WTC11 (cell line): ENCODE data around the gene COPA.

Source experiments
- CTCF ChIP-seq: fragments of 200-600 bp; IDR thresholded peaks from 2 replicates; pipeline ENCODE4 v1.8.0; 2022; ENCODE audit warnings: antibody characterized with exemption
- ETV6 ChIP-seq: sonication (generic); formaldehyde crosslinking; IDR thresholded peaks from 2 replicates; pipeline ENCODE4 v1.8.1; 2022; ENCODE audit warnings: mild to moderate bottlenecking, missing genetic modification reagents
- IRF2 ChIP-seq: sonication (generic); formaldehyde crosslinking; IDR thresholded peaks from 2 replicates; pipeline ENCODE4 v1.8.0; 2022; ENCODE audit warnings: low read depth, missing genetic modification reagents, borderline replicate concordance
- SMAD3 ChIP-seq: sonication (generic); formaldehyde crosslinking; IDR thresholded peaks from 2 replicates; pipeline ENCODE4 v1.8.0; 2022; ENCODE audit warnings: missing genetic modification reagents, mild to moderate bottlenecking, borderline replicate concordance
- TEAD4 ChIP-seq: sonication (generic); formaldehyde crosslinking; IDR thresholded peaks from 2 replicates; pipeline ENCODE4 v1.8.0; 2022; ENCODE audit warnings: mild to moderate bottlenecking, missing genetic modification reagents
- ZMAT4 ChIP-seq: fragments of 250-450 bp; sonication (Bioruptor Pico); IDR thresholded peaks from 2 replicates; pipeline ENCODE4 v1.9.0; 2021; ENCODE audit warnings: mild to moderate bottlenecking
- ZNF281 ChIP-seq: sonication (generic); formaldehyde crosslinking; IDR thresholded peaks from 2 replicates; pipeline ENCODE4 v1.8.0; 2023; ENCODE audit warnings: mild to moderate bottlenecking, missing genetic modification reagents
- ZNF317 ChIP-seq: sonication (generic); formaldehyde crosslinking; IDR thresholded peaks from 2 replicates; pipeline ENCODE4 v1.8.1; 2023; ENCODE audit warnings: low read depth, mild to moderate bottlenecking, moderate library complexity, missing genetic modification reagents, borderline replicate concordance
- TF ChIP-seq, protein P1 (sequence below): sonication (generic); formaldehyde crosslinking; IDR thresholded peaks from 2 replicates; pipeline ENCODE4 v1.8.0; 2023; ENCODE audit warnings: missing genetic modification reagents, mild to moderate bottlenecking, borderline replicate concordance
- TF ChIP-seq, protein P2 (sequence below): sonication (generic); formaldehyde crosslinking; conservative IDR thresholded peaks from 2 replicates; pipeline ENCODE4 v1.8.1; 2022; ENCODE audit warnings: mild to moderate bottlenecking, missing genetic modification reagents

DNA sequence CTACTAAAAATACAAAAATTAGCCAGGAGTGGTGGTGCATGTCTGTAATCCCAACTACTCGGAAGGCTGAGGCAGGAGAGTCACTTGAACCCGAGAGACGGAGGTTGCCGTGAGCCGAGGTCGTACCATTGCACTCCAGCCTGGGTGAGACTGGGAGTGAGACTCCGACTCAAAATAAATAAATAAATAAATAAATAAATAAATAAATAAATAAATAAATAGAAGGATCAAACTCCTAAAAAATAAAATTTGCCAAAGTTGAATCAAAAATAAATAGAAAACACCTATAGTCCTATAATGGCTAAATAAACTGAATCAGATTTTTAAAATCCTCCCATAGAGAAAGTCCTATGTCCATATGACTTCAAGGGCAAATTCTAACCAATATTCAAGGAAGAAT lies 42.9 kb downstream of the COPA start:
- TF ChIP-seq TEAD4 = no peak
- TF ChIP-seq, protein P1, sequence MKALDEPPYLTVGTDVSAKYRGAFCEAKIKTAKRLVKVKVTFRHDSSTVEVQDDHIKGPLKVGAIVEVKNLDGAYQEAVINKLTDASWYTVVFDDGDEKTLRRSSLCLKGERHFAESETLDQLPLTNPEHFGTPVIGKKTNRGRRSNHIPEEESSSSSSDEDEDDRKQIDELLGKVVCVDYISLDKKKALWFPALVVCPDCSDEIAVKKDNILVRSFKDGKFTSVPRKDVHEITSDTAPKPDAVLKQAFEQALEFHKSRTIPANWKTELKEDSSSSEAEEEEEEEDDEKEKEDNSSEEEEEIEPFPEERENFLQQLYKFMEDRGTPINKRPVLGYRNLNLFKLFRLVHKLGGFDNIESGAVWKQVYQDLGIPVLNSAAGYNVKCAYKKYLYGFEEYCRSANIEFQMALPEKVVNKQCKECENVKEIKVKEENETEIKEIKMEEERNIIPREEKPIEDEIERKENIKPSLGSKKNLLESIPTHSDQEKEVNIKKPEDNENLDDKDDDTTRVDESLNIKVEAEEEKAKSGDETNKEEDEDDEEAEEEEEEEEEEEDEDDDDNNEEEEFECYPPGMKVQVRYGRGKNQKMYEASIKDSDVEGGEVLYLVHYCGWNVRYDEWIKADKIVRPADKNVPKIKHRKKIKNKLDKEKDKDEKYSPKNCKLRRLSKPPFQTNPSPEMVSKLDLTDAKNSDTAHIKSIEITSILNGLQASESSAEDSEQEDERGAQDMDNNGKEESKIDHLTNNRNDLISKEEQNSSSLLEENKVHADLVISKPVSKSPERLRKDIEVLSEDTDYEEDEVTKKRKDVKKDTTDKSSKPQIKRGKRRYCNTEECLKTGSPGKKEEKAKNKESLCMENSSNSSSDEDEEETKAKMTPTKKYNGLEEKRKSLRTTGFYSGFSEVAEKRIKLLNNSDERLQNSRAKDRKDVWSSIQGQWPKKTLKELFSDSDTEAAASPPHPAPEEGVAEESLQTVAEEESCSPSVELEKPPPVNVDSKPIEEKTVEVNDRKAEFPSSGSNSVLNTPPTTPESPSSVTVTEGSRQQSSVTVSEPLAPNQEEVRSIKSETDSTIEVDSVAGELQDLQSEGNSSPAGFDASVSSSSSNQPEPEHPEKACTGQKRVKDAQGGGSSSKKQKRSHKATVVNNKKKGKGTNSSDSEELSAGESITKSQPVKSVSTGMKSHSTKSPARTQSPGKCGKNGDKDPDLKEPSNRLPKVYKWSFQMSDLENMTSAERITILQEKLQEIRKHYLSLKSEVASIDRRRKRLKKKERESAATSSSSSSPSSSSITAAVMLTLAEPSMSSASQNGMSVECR (CRISPR knock-in tag) = no peak
- TF ChIP-seq ZNF281 (CRISPR knock-in tag) = no peak
- TF ChIP-seq ETV6 (CRISPR knock-in tag) = no peak
- no peak for TF ChIP-seq CTCF
- no peak for TF ChIP-seq SMAD3 (CRISPR knock-in tag)
- no peak for TF ChIP-seq ZMAT4 (CRISPR knock-in tag)
- no peak for TF ChIP-seq IRF2 (CRISPR knock-in tag)
- TF ChIP-seq ZNF317 (CRISPR knock-in tag) = no peak
- TF ChIP-seq, protein P2, sequence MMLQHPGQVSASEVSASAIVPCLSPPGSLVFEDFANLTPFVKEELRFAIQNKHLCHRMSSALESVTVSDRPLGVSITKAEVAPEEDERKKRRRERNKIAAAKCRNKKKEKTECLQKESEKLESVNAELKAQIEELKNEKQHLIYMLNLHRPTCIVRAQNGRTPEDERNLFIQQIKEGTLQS (CRISPR knock-in tag) = no peak
